ENCODE results near the gene TICAM2. TPM values are rescaled to one million over a fixed set of nuclear protein-coding genes. Genes with fewer than 3 reads are reported as not detected.

TICAM2 gene
- total RNA-seq, 1 donor from 2014 or later: 2.3 TPM

- no peak for TF ChIP-seq CTCF (IDR thresholded peaks at IDR 0.05; ENCODE audit: borderline replicate concordance)
- Histone ChIP-seq H3K4me3 (peak overlapping the region; percentile 97), H3K4me1 (peaks cover 58% of the 10 kb centered on the region), H3K27me3 (ENCODE audit: low read depth) (no peaks in the 10 kb centered on the region), H3K36me3 (peaks cover 17% of the 10 kb centered on the region), H3K27ac (replicated peaks) (no peak overlapping the region), H3K9me3 (replicated peaks) (no peaks in the 10 kb centered on the region)
- no peak for DNase-seq
- intact Hi-C loops (cut with micrococcal nuclease): no loop called here
Measured at GRCh38 chr5:115623658-115624057, 21.4 kb upstream of the TICAM2 start.

- no peak for TF ChIP-seq CTCF (IDR thresholded peaks at IDR 0.05; ENCODE audit: borderline replicate concordance)
- H3K36me3 ChIP-seq: peaks cover 34% of the 10 kb centered on the region
- intact Hi-C loops (cut with micrococcal nuclease): no loop called here
- H3K27me3 ChIP-seq (ENCODE audit: low read depth): no peaks in the 10 kb centered on the region
- no peak overlapping the region for H3K4me3 ChIP-seq
- no peaks in the 10 kb centered on the region for H3K9me3 ChIP-seq (replicated peaks)
- peak overlapping the region; percentile 17 for H3K27ac ChIP-seq (replicated peaks)
- peaks cover 57% of the 10 kb centered on the region for H3K4me1 ChIP-seq
- DNase-seq: no peak
Measured at GRCh38 chr5:115621365-115621900, 19.2 kb upstream of the TICAM2 start.

GRCh38 chr5:115616892-115617291 lies 14.6 kb upstream of the TICAM2 start:
- Histone ChIP-seq H3K4me3 (no peak overlapping the region), H3K27ac (replicated peaks) (no peak overlapping the region), H3K9me3 (replicated peaks) (no peaks in the 10 kb centered on the region), H3K27me3 (ENCODE audit: low read depth) (no peaks in the 10 kb centered on the region), H3K36me3 (peaks cover 67% of the 10 kb centered on the region), H3K4me1 (peaks cover 18% of the 10 kb centered on the region)
- intact Hi-C loops (cut with micrococcal nuclease): no loop called here
- DNase-seq: no peak
- TF ChIP-seq CTCF (IDR thresholded peaks at IDR 0.05; ENCODE audit: borderline replicate concordance): no peak

- TF ChIP-seq CTCF (IDR thresholded peaks at IDR 0.05; ENCODE audit: borderline replicate concordance): no peak
- no peak overlapping the region for H3K4me3 ChIP-seq
- H3K27ac ChIP-seq (replicated peaks): no peak overlapping the region
- H3K27me3 ChIP-seq (ENCODE audit: low read depth): no peaks in the 10 kb centered on the region
- intact Hi-C loops (cut with micrococcal nuclease): no loop called here
- no peaks in the 10 kb centered on the region for H3K9me3 ChIP-seq (replicated peaks)
- H3K36me3 ChIP-seq: peaks cover 67% of the 10 kb centered on the region
- peaks cover 14% of the 10 kb centered on the region for H3K4me1 ChIP-seq
- no peak for DNase-seq
Measured at GRCh38 chr5:115616472-115616871, 14.2 kb upstream of the TICAM2 start.

- Histone ChIP-seq H3K4me3 (no peak overlapping the region), H3K36me3 (peaks cover 42% of the 10 kb centered on the region), H3K9me3 (replicated peaks) (no peaks in the 10 kb centered on the region), H3K27ac (replicated peaks) (no peak overlapping the region), H3K4me1 (peaks cover 25% of the 10 kb centered on the region), H3K27me3 (ENCODE audit: low read depth) (no peaks in the 10 kb centered on the region)
- intact Hi-C loops (cut with micrococcal nuclease): no loop called here
- no peak for DNase-seq
- TF ChIP-seq CTCF (IDR thresholded peaks at IDR 0.05; ENCODE audit: borderline replicate concordance): no peak
Measured at GRCh38 chr5:115611873-115612272, 9.6 kb upstream of the TICAM2 start.

Measured in left ventricle myocardium inferior (tissue), 1 donor.